ENCODE results near the gene KCNMB1.

The KCNMB1 gene

GRCh38 chr5:170338933-170339779 is 50.0 kb downstream of the KCNMB1 start:
- DNase-seq = no peak

- DNase-seq = no peak
These were observed 50.9 kb downstream of the KCNMB1 start for GRCh38 chr5:170338291-170338690.

DNA sequence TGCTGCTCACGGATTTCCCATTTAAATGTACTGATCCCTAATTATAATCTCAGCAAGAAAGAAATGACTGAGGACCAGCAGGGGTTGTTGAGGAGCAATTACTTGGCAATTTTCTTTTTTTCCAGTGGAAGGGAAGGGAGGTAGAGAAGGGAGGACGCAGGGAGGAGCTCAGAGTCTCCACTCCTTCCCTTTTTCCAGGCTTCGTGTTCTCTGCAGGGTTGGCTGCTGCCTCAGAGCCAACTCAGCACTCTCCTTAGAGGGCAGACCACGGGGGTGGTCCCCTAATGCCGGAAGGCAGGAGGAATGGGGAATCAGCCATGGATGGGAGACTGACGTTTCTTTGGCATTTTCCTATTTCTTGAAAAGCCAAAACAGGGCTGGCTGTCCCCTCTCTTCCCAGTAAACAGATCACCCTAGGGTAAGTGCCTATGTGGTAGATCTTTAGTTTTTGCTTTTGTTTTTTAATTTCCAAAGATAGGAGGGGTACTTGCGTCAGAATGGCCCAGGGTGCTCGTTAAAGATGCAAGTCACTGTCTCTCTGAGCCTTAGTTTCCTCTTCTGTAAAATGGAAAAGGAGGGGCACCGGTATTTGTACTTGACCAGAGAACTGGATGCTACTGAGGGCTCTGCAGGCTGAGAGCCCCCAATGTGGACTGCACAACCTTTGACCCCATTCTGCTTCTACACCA is 52.0 kb downstream of the KCNMB1 start:
- DNase-seq = no peak

DNA sequence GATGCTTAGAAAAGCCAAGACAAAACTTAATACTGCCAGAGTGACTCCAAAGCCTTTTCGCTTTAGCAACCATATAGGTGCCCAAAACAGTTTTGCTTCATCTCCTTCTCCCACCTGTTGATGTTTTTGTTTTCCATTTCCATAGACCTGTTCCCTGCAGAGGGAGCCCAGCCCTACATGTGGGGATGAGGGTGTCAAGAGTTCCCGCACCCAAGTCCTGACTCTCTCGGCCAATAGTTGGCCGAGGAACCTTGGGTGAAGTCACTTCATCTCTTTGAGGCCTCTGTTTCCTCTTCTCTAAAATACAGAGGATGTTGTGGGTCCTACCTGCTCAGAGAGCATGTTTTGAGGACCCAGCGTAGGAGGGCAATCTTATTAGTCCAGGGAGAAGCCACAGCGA is 53.1 kb downstream of the KCNMB1 start:
- no peak for DNase-seq

DNA sequence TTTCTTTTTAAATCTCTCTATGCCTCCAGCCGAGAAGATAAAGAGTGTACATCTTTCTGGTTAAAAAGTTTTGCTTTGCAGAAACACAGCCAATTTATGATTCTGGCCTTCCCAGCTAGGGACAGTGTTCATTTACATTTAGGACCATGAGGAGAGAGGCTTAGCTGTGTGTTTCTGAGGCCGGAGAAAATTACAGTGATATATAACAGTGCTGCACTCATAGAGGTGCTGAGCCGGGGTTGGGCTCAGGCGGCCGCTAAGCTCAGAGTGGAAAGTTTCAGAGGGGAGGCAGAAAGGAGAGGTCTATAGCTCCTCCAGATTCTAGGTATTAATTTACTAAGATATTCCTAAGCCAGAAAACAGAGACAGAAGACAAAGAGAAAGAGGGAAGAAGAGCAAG is 54.5 kb downstream of the KCNMB1 start:
- no peak for DNase-seq

DNA sequence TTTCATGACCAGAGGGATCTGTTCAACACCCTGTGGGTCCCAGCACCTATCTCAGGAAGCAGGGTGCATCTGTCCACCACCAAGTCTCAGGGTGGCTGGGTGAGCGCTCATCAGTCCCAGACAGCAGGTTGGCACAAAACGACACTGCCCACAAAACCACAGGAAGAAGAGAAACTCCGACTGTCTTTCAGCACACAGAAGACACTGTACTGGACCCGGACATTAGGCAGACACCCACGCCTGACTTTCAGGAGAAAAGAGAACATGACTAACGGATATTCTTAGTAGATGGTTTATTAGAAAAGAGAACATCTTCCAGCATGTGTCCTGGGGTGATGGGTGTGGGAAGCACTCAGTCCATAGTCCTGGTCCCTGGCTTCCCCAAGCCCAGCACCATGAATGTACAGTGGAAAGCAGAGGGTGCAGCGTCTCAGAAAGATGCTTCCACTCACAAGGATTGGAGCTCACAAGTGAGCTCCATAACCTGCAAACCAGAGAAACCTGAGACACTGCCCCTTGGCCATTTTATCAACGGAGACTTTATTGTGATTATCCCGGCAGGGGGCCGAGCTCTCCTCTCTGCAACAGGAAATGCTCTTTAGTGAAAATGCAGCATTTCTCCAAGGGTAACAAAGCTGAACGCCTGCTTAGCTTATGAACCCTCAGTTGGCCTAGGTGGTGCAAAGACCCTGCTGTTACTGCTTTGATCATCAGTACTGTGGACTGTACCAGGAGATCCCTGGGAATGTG is 55.8 kb downstream of the KCNMB1 start:
- DNase-seq = no peak

DNA sequence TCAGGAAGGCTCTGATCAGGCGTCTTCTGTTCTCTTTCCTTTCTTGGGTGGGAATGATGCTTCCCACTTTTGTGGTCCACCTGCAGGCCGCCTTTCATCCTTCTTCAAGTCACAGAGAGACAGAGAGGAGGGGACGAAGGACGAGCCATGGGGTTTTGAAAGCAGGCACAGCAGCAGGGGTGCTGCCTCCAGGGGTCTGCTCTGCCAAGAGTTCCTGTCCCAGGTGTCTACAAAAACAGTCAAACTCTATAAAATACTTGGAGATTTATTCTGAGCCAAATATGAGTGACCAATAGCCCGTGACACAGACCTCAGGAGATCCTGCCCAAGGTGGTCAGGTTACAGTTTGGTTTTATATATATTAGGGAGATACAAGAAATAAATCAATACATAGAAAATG is 57.1 kb downstream of the KCNMB1 start:
- no peak for DNase-seq

DNA sequence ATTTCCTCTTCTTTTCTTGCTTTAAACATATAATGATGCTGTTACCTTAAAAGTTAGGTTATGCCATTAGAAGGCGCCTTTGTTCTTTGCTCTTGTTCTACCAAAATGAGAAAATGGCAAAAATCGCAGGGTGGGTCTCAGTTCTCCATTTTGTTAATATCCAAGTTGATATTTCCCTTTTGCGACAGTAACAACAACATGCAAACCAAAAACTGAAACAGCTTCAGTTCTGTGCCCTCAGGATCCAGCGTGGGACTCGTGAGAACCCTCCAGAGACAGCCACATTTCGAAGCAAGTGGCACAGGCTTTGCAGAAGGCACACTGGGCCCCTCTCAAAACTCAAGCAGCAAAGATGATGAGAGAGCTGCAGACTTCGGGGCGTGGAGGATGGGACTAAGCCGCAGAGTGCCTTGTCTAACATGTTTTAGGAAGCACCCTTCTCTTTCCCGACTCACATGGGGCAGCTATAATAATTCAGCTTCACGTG is 58.6 kb downstream of the KCNMB1 start:
- DNase-seq = no peak

- no peak for DNase-seq
These were observed 59.6 kb downstream of the KCNMB1 start for GRCh38 chr5:170329524-170329923.

GRCh38 chr5:170327829-170328228 is 61.3 kb downstream of the KCNMB1 start:
- DNase-seq = no peak

DNA sequence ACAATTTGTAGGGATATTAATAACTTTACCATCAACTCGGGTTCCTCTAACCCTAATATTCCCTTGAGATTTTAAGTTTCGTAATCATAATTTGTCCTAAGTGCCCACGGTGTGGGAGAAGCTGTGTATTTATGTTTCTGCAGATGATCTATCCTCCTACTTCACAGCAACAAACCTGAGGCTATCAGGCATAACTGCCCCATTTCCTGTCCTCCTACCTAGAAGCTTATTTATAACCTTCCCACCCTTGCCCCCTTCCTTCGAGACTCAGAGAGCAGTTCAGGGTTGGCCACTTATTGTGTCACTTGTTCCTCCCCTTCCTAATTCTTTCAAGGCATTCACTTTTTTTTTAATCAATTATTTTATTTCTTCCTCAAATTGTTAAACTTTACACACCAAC is 62.0 kb downstream of the KCNMB1 start:
- DNase-seq = no peak
